GM19463 (cell line): ENCODE results near the gene ADGRF3.
"Not testable (repeated sequence)": the region's sequence is repeated elsewhere in the genome, so short reads cannot be mapped to it uniquely, and the experiment has no call there.

ENCODE experiments used
- ATAC-seq: cut with Tn5 transposase; IDR thresholded peaks from one replicate; pipeline ENCODE4 v1.9.1; 2021; ENCODE audit warnings: mild to moderate bottlenecking, moderate library complexity; ENCODE audit not compliant: unreplicated experiment

The ADGRF3 gene

DNA sequence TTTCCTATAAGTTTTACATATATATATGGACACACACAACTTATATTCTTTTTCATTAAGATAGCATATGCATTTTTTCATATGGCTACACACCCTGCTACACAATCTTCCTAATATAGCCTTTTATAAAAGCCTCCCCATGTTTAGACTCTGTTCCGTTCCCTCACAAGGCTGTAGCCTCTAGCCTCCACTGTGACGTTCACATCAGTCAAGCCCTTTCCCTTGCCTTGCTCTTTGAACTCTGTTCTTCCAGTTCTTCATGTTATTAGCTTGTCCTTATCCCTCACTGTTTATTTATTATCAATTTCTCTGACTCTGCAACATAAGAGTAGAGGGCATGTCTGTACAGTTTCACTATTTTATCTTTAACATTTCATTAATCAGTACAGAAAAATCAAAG is 63.0 kb downstream of the ADGRF3 start:
- no peak for ATAC-seq

DNA sequence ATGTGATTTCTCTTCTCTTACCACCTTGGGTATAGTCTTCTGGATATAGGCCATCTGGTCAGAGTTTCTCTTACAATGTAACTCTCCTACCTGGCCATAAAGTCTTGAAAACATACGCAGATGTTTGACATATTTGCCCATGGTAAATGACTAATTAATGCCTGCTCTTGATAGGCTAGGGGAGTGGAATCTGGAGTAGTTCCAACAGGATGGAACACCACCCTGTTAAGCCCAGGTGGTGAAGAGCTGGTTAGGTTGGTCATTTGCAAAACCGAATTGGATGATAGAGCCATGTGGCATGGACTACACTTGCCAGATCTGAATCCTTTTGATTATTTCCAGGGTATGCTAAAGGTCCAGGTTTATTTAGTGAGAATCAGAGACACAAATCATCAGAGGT is 65.4 kb downstream of the ADGRF3 start:
- ATAC-seq = no peak

GRCh38 chr2:26279886-26280285 is 66.7 kb downstream of the ADGRF3 start:
- no peak for ATAC-seq

GRCh38 chr2:26276484-26277227 is 69.9 kb downstream of the ADGRF3 start:
- ATAC-seq = no peak

GRCh38 chr2:26274058-26274613 is 72.5 kb downstream of the ADGRF3 start:
- ATAC-seq = no peak

GRCh38 chr2:26273501-26273900 is 73.1 kb downstream of the ADGRF3 start:
- no peak for ATAC-seq

DNA sequence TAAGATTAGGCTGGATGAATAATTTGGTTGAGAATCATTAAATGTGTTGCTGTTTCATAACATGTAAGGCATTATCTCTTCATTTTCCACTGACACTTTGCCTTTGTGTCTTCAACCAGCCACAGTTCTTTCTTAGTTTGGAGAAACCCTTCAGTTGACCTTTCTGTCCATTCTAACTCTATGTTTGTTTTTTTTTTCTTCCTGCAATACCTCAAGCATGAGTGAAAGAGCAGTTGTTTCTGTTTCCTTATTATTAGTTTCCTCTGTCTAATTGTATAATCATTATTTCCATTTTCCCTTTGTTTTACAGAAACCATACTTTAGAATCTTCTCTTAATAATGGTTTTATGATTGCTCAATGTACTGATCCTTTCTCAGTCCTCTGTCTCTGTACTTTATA is 76.2 kb downstream of the ADGRF3 start:
- ATAC-seq = no peak

DNA sequence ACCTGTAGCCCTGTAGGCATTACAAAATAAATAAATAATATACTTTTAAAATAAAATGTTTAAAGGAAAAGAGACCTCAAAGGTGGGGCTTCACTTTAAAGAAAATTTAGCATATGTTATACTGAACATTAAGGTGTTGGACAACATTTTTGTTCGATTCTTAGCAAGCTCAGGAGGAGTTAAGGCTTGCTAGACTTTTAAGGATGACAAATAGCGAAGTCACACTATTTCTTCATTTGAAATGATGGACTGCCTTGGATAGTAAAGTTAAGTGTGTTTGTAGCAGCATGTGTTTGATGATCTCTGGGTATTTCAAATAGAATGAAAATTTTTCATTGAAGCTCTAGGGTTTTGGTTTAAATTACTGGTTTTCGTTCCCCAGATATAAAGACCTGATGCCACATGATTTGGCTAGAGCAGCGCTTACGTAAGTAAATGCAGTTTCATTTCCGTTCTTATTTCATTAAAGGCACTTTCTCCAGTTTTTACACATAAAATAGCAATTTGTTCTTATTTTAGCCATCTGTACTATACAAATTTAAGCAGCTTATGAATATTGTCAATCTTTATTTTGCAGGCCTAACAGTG is 76.9 kb downstream of the ADGRF3 start:
- ATAC-seq = no peak

- not testable (repeated sequence) for ATAC-seq
These were observed 77.8 kb downstream of the ADGRF3 start for GRCh38 chr2:26268670-26269385.

GRCh38 chr2:26268213-26268612 is 78.4 kb downstream of the ADGRF3 start:
- ATAC-seq = no peak

DNA sequence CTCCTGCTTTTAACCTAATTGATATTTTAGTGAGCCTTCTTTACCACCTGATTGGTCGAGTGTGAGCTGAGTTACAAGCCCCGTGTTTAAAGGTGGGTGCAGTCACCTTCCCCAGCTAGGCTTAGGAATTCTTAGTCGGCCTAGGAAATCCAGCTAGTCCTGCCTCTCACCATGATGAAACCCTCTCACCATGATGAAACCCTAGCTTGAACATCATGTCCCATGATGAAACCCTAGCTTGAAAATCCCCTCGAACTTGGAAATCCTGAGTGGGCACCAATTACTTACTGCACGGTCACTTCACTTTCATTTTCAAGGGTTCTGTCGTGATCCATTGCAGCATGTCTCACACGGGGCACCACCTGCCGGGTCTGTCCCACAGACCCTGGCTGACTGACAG is 87.8 kb downstream of the ADGRF3 start:
- not testable (repeated sequence) for ATAC-seq
